ENCODE data around the gene MCM3AP.

DNA sequence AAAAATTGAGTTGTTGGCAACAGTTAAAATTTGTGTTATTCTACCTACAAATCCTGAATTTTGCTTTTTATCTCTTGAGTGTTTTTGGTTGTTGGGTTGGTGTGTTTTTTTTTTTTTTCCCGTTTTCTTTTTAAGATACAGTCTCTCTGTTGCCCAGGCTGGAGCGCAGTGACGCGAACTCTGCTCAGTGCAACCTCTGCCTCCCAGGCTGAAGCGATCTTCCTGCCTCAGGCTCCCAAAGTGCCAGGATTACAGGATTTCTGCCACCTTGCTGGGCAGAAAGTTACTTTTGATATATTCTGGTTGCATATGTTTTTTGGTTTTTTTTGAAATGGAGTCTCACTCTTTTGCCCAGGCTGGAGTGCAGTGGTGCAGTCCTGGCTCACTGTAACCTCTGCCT lies 42.7 kb upstream of the MCM3AP start:
- TF ChIP-seq, protein P1, sequence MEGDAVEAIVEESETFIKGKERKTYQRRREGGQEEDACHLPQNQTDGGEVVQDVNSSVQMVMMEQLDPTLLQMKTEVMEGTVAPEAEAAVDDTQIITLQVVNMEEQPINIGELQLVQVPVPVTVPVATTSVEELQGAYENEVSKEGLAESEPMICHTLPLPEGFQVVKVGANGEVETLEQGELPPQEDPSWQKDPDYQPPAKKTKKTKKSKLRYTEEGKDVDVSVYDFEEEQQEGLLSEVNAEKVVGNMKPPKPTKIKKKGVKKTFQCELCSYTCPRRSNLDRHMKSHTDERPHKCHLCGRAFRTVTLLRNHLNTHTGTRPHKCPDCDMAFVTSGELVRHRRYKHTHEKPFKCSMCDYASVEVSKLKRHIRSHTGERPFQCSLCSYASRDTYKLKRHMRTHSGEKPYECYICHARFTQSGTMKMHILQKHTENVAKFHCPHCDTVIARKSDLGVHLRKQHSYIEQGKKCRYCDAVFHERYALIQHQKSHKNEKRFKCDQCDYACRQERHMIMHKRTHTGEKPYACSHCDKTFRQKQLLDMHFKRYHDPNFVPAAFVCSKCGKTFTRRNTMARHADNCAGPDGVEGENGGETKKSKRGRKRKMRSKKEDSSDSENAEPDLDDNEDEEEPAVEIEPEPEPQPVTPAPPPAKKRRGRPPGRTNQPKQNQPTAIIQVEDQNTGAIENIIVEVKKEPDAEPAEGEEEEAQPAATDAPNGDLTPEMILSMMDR (IDR thresholded peaks at IDR 0.05; ENCODE audit: borderline replicate concordance, extremely low read depth, low read length, poor library complexity, severe bottlenecking), result no peak
- no peak for TF ChIP-seq EZH2 (IDR thresholded peaks at IDR 0.05; ENCODE audit: borderline replicate concordance, low read depth, low read length, severe bottlenecking)
